Mesothelial cell of epicardium (in vitro differentiated cells): ENCODE measurements around the gene CFAP206. TPM values are rescaled to one million over a fixed set of nuclear protein-coding genes. Genes with fewer than 3 reads are reported as not detected.
"Not testable (repeated sequence)": the region's sequence is repeated elsewhere in the genome, so short reads cannot be mapped to it uniquely, and the experiment has no call there.

ENCODE experiments used
- DNase-seq, 2 experiments: peaks; one replicate each; pipeline ENCODE4 v3.0.0; 2021; ENCODE audit warnings: low spot score in 2 of 2; ENCODE audit not compliant: unreplicated experiment in 2 of 2
- H3K27ac Mint-ChIP-seq: 2 replicates; pipeline ENCODE4 v1.8.0; 2021; ENCODE audit warnings: mixed read lengths
- H3K27me3 Mint-ChIP-seq: 2 replicates; pipeline ENCODE4 v1.8.0; 2021; ENCODE audit warnings: low read depth, mixed read lengths
- H3K36me3 Mint-ChIP-seq: 2 replicates; pipeline ENCODE4 v1.8.0; 2021; ENCODE audit warnings: mixed read lengths
- H3K4me1 Mint-ChIP-seq: 2 replicates; pipeline ENCODE4 v1.8.0; 2021; ENCODE audit warnings: mixed read lengths
- H3K4me3 Mint-ChIP-seq: 2 replicates; pipeline ENCODE4 v1.8.0; 2021; ENCODE audit warnings: mild to moderate bottlenecking, moderate library complexity, mixed read lengths
- H3K9me3 Mint-ChIP-seq: 2 replicates; pipeline ENCODE4 v1.8.0; 2021; ENCODE audit warnings: mixed read lengths
- total RNA-seq: library from RNA; stranded (reverse); gene quantifications from 3 replicates; pipeline ENCODE4 v1.2.1, GENCODE V29; 2021
- TF ChIP-seq, protein P1 (sequence below): fragments of 200-600 bp; sonication (generic); IDR thresholded peaks from one replicate; pipeline ENCODE4 v1.5.0; 2021; ENCODE audit warnings: antibody characterized with exemption; ENCODE audit not compliant: unreplicated experiment

The CFAP206 gene
- total RNA-seq, 1 donor from 2014 or later: 1.5 TPM

DNA sequence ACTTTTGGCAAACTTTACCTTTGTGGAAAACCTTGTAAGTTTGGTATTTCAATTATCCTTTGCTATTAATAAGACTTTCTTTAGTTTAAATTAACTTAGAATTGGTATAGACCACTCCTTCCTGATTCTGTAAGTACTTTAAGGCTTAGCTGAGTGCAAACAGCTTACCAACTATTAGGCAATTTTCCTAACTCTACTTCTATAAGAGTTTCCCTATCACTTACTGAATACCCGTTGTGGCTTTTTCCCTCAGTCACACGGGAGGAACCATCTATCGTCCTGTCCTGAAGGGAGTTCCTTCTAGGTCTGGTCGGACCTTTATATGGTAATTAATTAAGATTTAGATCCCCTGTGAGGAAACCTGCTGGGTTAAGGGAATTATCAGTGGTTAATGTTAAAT lies 74.6 kb downstream of the CFAP206 start:
- TF ChIP-seq, protein P1, sequence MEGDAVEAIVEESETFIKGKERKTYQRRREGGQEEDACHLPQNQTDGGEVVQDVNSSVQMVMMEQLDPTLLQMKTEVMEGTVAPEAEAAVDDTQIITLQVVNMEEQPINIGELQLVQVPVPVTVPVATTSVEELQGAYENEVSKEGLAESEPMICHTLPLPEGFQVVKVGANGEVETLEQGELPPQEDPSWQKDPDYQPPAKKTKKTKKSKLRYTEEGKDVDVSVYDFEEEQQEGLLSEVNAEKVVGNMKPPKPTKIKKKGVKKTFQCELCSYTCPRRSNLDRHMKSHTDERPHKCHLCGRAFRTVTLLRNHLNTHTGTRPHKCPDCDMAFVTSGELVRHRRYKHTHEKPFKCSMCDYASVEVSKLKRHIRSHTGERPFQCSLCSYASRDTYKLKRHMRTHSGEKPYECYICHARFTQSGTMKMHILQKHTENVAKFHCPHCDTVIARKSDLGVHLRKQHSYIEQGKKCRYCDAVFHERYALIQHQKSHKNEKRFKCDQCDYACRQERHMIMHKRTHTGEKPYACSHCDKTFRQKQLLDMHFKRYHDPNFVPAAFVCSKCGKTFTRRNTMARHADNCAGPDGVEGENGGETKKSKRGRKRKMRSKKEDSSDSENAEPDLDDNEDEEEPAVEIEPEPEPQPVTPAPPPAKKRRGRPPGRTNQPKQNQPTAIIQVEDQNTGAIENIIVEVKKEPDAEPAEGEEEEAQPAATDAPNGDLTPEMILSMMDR: no peak
- peaks cover 2% of the 10 kb centered on the region for H3K4me1 Mint-ChIP-seq
- no peak for DNase-seq
- no peaks in the 10 kb centered on the region for H3K27me3 Mint-ChIP-seq
- peaks cover 58% of the 10 kb centered on the region for H3K36me3 Mint-ChIP-seq
- no peak overlapping the region for H3K4me3 Mint-ChIP-seq
- H3K9me3 Mint-ChIP-seq: peaks cover 10% of the 10 kb centered on the region
- H3K27ac Mint-ChIP-seq: peak overlapping the region; percentile 16

GRCh38 chr6:87483929-87484328 lies 76.2 kb downstream of the CFAP206 start:
- no peak for DNase-seq
- H3K27me3 Mint-ChIP-seq: no peaks in the 10 kb centered on the region
- no peak overlapping the region for H3K4me3 Mint-ChIP-seq
- TF ChIP-seq, protein P1: no peak
- peaks cover 11% of the 10 kb centered on the region for H3K4me1 Mint-ChIP-seq
- H3K9me3 Mint-ChIP-seq: peaks cover 10% of the 10 kb centered on the region
- peaks cover 50% of the 10 kb centered on the region for H3K36me3 Mint-ChIP-seq
- H3K27ac Mint-ChIP-seq: no peak overlapping the region

GRCh38 chr6:87484491-87484890 lies 76.7 kb downstream of the CFAP206 start:
- peaks cover 10% of the 10 kb centered on the region for H3K9me3 Mint-ChIP-seq
- peaks cover 46% of the 10 kb centered on the region for H3K36me3 Mint-ChIP-seq
- H3K27ac Mint-ChIP-seq: no peak overlapping the region
- no peaks in the 10 kb centered on the region for H3K27me3 Mint-ChIP-seq
- H3K4me3 Mint-ChIP-seq: no peak overlapping the region
- TF ChIP-seq, protein P1: no peak
- H3K4me1 Mint-ChIP-seq: peaks cover 11% of the 10 kb centered on the region
- no peak for DNase-seq

DNA sequence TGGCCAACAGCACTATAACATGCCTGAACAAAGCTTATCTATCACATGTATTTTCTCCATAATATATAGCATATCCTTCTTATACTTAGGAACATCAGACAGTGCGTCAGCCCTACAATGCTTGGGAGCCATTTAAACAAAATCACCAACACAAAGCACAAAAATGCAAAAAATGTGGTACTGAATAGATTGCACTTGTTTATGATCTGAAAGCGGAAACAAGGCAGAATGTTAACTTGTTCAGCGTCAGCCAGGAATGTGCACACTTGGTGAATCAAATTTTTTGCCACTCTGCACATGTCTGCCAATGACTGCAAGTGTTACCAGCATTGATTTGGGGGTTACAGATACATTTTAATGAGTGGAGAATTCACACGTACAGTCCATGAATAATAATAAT lies 79.8 kb downstream of the CFAP206 start:
- Mint-ChIP-seq H3K4me3 (no peak overlapping the region), H3K27me3 (no peaks in the 10 kb centered on the region), H3K9me3 (peaks cover 10% of the 10 kb centered on the region), H3K4me1 (peaks cover 11% of the 10 kb centered on the region), H3K36me3 (peaks cover 40% of the 10 kb centered on the region), H3K27ac (peak overlapping the region; percentile 60)
- DNase-seq: no peak
- TF ChIP-seq, protein P1: no peak

- not testable (repeated sequence) for H3K27ac Mint-ChIP-seq, H3K27me3 Mint-ChIP-seq, H3K9me3 Mint-ChIP-seq, DNase-seq, H3K4me3 Mint-ChIP-seq
- peaks cover 36% of the 10 kb centered on the region for H3K36me3 Mint-ChIP-seq
- peaks cover 11% of the 10 kb centered on the region for H3K4me1 Mint-ChIP-seq
Measured at GRCh38 chr6:87489326-87489725, 81.6 kb downstream of the CFAP206 start.

DNA sequence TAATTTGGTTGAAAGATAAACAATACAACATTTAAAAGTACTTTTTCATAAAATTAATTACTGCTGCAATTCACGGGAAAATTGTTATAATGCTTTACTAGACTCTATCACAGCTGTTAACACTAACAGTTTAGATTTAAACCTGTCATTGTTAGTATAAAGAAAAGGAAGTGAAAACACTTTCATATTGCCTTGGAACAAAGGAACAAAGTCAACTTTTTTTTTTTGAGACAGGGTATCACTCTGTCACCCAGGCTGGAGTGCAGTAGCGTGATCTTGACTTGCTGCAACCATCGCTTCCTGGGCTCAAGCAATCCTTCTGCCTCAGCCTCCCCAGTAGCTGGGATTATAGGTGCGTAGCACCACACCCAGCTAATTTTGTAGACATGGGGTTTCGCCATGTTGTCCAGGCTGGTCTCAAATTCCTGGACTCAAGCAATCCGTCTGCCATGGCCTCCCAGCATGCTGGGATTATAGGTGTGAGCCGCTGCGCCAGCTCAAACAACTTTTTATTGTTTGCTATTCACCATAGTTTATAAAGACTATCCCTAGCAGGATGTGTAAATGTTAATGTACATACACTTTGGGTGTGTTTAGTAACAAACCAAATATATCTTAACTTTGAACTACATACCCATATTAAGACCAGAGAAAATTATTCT lies 87.1 kb downstream of the CFAP206 start:
- Mint-ChIP-seq H3K27ac (no peak overlapping the region), H3K4me3 (no peak overlapping the region), H3K4me1 (no peaks in the 10 kb centered on the region), H3K27me3 (no peaks in the 10 kb centered on the region), H3K9me3 (no peaks in the 10 kb centered on the region), H3K36me3 (peaks cover 31% of the 10 kb centered on the region)
- TF ChIP-seq, protein P1: no peak
- no peak for DNase-seq
